DMS53 (cell line): ENCODE results near the gene RAB22A.
"Not testable (repeated sequence)": the region's sequence is repeated elsewhere in the genome, so short reads cannot be mapped to it uniquely, and the experiment has no call there.

ENCODE experiments used
- DNase-seq: peaks from one replicate; lab custom pipeline; 2025; lab: John Stamatoyannopoulos, UW

The RAB22A gene

GRCh38 chr20:58414786-58415185 is 105.3 kb downstream of the RAB22A start:
- not testable (repeated sequence) for DNase-seq

GRCh38 chr20:58416057-58416456 is 106.5 kb downstream of the RAB22A start:
- no peak for DNase-seq

DNA sequence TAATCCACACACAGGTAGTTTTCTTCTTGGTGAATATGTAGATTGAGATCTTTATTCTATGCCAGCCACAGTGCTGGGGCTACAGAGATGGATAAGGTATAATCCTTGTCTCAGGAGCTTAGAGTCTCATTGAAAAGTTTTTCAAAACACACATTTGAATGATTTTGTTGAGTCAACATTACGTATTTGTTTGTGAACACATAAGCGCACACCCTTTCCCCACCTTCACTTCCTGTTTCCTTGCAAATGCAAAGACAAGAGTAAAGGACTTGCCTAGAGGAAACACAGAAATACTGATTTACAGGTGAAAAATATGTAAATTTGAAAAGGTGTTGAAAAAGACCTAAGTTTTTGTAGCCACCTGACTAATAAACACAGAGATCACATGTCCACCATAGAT is 107.3 kb downstream of the RAB22A start:
- DNase-seq, result peak; percentile 28
